Naive thymus-derived CD4-positive, alpha-beta T cell (primary cell): ENCODE results near the gene IMP4. TPM values are rescaled to one million over a fixed set of nuclear protein-coding genes. Genes with fewer than 3 reads are reported as not detected.

Experiments used
- ATAC-seq: fragments of 150-1000 bp; cut with Tn5 transposase; 2 replicates; pipeline ENCODE4 v1.10.0; 2021; ENCODE audit warnings: mild to moderate bottlenecking, moderate library complexity
- CTCF ChIA-PET: fragments of 350-600 bp; sonication (Branson Sonifier 250); formaldehyde crosslinking; loops from one replicate; lab custom pipeline; 2021; ENCODE audit warnings: antibody characterized with exemption; lab: Charles Lee
- POLR2A ChIA-PET: fragments of 350-600 bp; sonication (Branson Sonifier 250); formaldehyde crosslinking; loops from one replicate; lab custom pipeline; 2021; ENCODE audit warnings: antibody characterized with exemption, inconsistent platforms; lab: Charles Lee
- DNase-seq, 9 donors: peaks; one replicate each; pipeline versions ENCODE4 v3.0.0 to v3.0.0-alpha.2; 2020 to 2022; ENCODE audit warnings: mixed read lengths in 1 of 9
- H3K27ac ChIP-seq: one replicate; pipeline ENCODE4 v1.7.0; 2013; ENCODE audit warnings: mild to moderate bottlenecking, low read depth, low read length, moderate library complexity
- H3K27me3 ChIP-seq, 2 donors: one replicate each; pipeline ENCODE4 v1.7.0; 2013; ENCODE audit warnings: low read length in 2 of 2, mild to moderate bottlenecking in 2 of 2, moderate library complexity in 2 of 2; ENCODE audit not compliant: control insufficient read depth in 2 of 2, insufficient read depth in 2 of 2
- H3K36me3 ChIP-seq, 3 experiments: 1 replicate in 2 of 3; 2 replicates in 1 of 3; pipeline ENCODE4 v1.7.0; 2013; ENCODE audit warnings: low read length in 3 of 3, mild to moderate bottlenecking in 3 of 3, moderate library complexity in 1 of 3; ENCODE audit not compliant: insufficient read depth in 3 of 3, control insufficient read depth in 2 of 3
- H3K4me1 ChIP-seq, 2 donors: one replicate each; pipeline ENCODE4 v1.7.0; 2013; ENCODE audit warnings: low read length in 2 of 2, mild to moderate bottlenecking in 2 of 2, moderate library complexity in 1 of 2; ENCODE audit not compliant: control insufficient read depth in 2 of 2, insufficient read depth in 2 of 2
- H3K4me3 ChIP-seq: 2 replicates; pipeline ENCODE4 v1.7.0; 2013; ENCODE audit warnings: mild to moderate bottlenecking, low read length
- H3K9me3 ChIP-seq, 3 experiments: 1 replicate in 2 of 3; 2 replicates in 1 of 3; pipeline ENCODE4 v1.7.0; 2013; ENCODE audit warnings: low read length in 3 of 3; ENCODE audit not compliant: control insufficient read depth in 2 of 3
- H3K27ac Mint-ChIP-seq, 9 donors: one replicate each; pipeline ENCODE4 v1.8.0; 2020 to 2022; ENCODE audit warnings: mixed read lengths in 9 of 9, mild to moderate bottlenecking in 8 of 9, moderate library complexity in 5 of 9, inconsistent platforms in 2 of 9
- H3K27me3 Mint-ChIP-seq, 5 donors: one replicate each; pipeline ENCODE4 v1.8.0; 2021 to 2022; ENCODE audit warnings: mixed read lengths in 5 of 5, mild to moderate bottlenecking in 1 of 5
- H3K36me3 Mint-ChIP-seq, 5 donors: one replicate each; pipeline ENCODE4 v1.8.0; 2020 to 2022; ENCODE audit warnings: mixed read lengths in 5 of 5, mild to moderate bottlenecking in 3 of 5, inconsistent platforms in 1 of 5
- H3K4me1 Mint-ChIP-seq, 7 donors: one replicate each; pipeline ENCODE4 v1.8.0; 2020 to 2022; ENCODE audit warnings: mixed read lengths in 7 of 7, mild to moderate bottlenecking in 3 of 7, inconsistent platforms in 1 of 7
- H3K4me3 Mint-ChIP-seq, 10 donors: one replicate each; pipeline ENCODE4 v1.8.0; 2020 to 2022; ENCODE audit warnings: mild to moderate bottlenecking in 10 of 10, mixed read lengths in 10 of 10, moderate library complexity in 6 of 10, inconsistent platforms in 2 of 10
- H3K9me3 Mint-ChIP-seq, 11 donors: one replicate each; pipeline ENCODE4 v1.8.0; 2020 to 2022; ENCODE audit warnings: mixed read lengths in 11 of 11, mild to moderate bottlenecking in 4 of 11, inconsistent platforms in 1 of 11, moderate library complexity in 1 of 11
- intact Hi-C, 2 donors: fragments of 100-400 bp; cut with micrococcal nuclease; formaldehyde crosslinking; loops; one replicate each; pipeline ENCODE4 v1.15.1; 2023
- polyA plus RNA-seq, 2 donors: library from polyadenylated mRNA; unstranded; fragments of 300-500 nt; fragmentation: Illumina TruSeq; gene quantifications; one replicate each; pipeline ENCODE4 v1.2.3, GENCODE V29; 2021
- total RNA-seq, 6 experiments: library from RNA in 5 of 6; stranded (reverse) in 5 of 6; gene quantifications; 1 replicate in 5 of 6; 2 replicates in 1 of 6; pipeline ENCODE4 v1.2.3 and lab custom pipeline; 2021 to 2026

Gene IMP4
- total and polyA plus RNA-seq, 7 experiments from 2014 or later, result 69.9 to 88.5 (median 79.3) TPM

GRCh38 chr2:130358420-130359350, 16.0 kb downstream of the IMP4 start:
- no peaks in the 10 kb centered on the region for H3K36me3 Mint-ChIP-seq
- Histone ChIP-seq H3K4me3 (no peak overlapping the region), H3K9me3 (no peaks in the 10 kb centered on the region), H3K4me1 (peaks cover 0 to 9% of the 10 kb centered on the region in 2 donors), H3K27me3 (no peaks in the 10 kb centered on the region), H3K27ac (no peak overlapping the region), H3K36me3 (no peaks in the 10 kb centered on the region)
- POLR2A ChIA-PET, result no interaction called here
- CTCF ChIA-PET, result no interaction called here
- intact Hi-C loops, result loop anchor here in 1 of 2 donors (5.0 kb wide), 1 partner anchor 34 kb away; no protein-coding TSS in a partner anchor
- peaks cover 0 to 14% (median 0%) of the 10 kb centered on the region in 5 donors for H3K27me3 Mint-ChIP-seq
- peaks cover 8 to 14% (median 11%) of the 10 kb centered on the region in 7 donors for H3K4me1 Mint-ChIP-seq
- ATAC-seq (no peak), DNase-seq (no peak)
- peaks cover 0 to 2% (median 0%) of the 10 kb centered on the region in 11 donors for H3K9me3 Mint-ChIP-seq
- no peak overlapping the region for H3K27ac Mint-ChIP-seq
- H3K4me3 Mint-ChIP-seq, result peak overlapping the region in 2 of 10 donors; percentile 38 to 44

- ChIA-PET CTCF (no interaction called here), POLR2A (no interaction called here)
- H3K36me3 ChIP-seq, result no peaks in the 10 kb centered on the region
- intact Hi-C loops, result loop anchor here in 1 of 2 donors (5.0 kb wide), 1 partner anchor 33 kb away; no protein-coding TSS in a partner anchor
- peaks cover 0 to 9% of the 10 kb centered on the region in 2 donors for H3K4me1 ChIP-seq
- Mint-ChIP-seq H3K4me1 (peaks cover 8 to 14% (median 10%) of the 10 kb centered on the region in 7 donors), H3K36me3 (no peaks in the 10 kb centered on the region), H3K4me3 (no peak overlapping the region), H3K27me3 (peaks cover 0 to 14% (median 0%) of the 10 kb centered on the region in 5 donors), H3K9me3 (peaks cover 0 to 2% (median 0%) of the 10 kb centered on the region in 11 donors), H3K27ac (no peak overlapping the region)
- H3K9me3 ChIP-seq, result no peaks in the 10 kb centered on the region
- H3K4me3 ChIP-seq, result no peak overlapping the region
- H3K27ac ChIP-seq, result no peak overlapping the region
- ATAC-seq (no peak), DNase-seq (no peak)
- H3K27me3 ChIP-seq, result no peaks in the 10 kb centered on the region
Observed at GRCh38 chr2:130359466-130359865, 16.8 kb downstream of the IMP4 start.

- Mint-ChIP-seq H3K27ac (no peak overlapping the region), H3K9me3 (peaks cover 0 to 2% (median 0%) of the 10 kb centered on the region in 11 donors), H3K4me1 (peaks cover 0 to 4% (median 0%) of the 10 kb centered on the region in 7 donors), H3K27me3 (peaks cover 0 to 14% (median 0%) of the 10 kb centered on the region in 5 donors), H3K36me3 (peaks cover 0 to 4% (median 0%) of the 10 kb centered on the region in 5 donors), H3K4me3 (no peak overlapping the region)
- DNase-seq (no peak), ATAC-seq (no peak)
- Histone ChIP-seq H3K27ac (no peak overlapping the region), H3K4me3 (no peak overlapping the region), H3K36me3 (no peaks in the 10 kb centered on the region), H3K4me1 (no peaks in the 10 kb centered on the region), H3K9me3 (no peaks in the 10 kb centered on the region), H3K27me3 (no peaks in the 10 kb centered on the region)
- POLR2A ChIA-PET, result interaction anchor here (1.6 kb wide), 1 partner anchor 21 kb away, joined by 5 read pairs; the partner anchor contains the start of gene IMP4
- CTCF ChIA-PET, result no interaction called here
- intact Hi-C loops, result no loop called here
Observed at GRCh38 chr2:130363479-130363878, 20.8 kb downstream of the IMP4 start.

- H3K4me3 Mint-ChIP-seq, result no peak overlapping the region
- ChIA-PET CTCF (no interaction called here), POLR2A (no interaction called here)
- Histone ChIP-seq H3K27me3 (no peaks in the 10 kb centered on the region), H3K36me3 (no peaks in the 10 kb centered on the region), H3K4me3 (no peak overlapping the region), H3K27ac (no peak overlapping the region), H3K4me1 (peaks cover 5 to 7% of the 10 kb centered on the region in 2 donors), H3K9me3 (no peaks in the 10 kb centered on the region)
- intact Hi-C loops, result no loop called here
- peaks cover 0 to 2% (median 0%) of the 10 kb centered on the region in 11 donors for H3K9me3 Mint-ChIP-seq
- no peak for ATAC-seq
- H3K4me1 Mint-ChIP-seq, result peaks cover 5 to 9% (median 6%) of the 10 kb centered on the region in 7 donors
- no peak for DNase-seq
- H3K27me3 Mint-ChIP-seq, result peaks cover 0 to 11% (median 0%) of the 10 kb centered on the region in 5 donors
- H3K36me3 Mint-ChIP-seq, result peaks cover 0 to 6% (median 0%) of the 10 kb centered on the region in 5 donors
- no peak overlapping the region for H3K27ac Mint-ChIP-seq
Observed at GRCh38 chr2:130365075-130365474, 22.4 kb downstream of the IMP4 start.

GRCh38 chr2:130365963-130366362, 23.3 kb downstream of the IMP4 start:
- Mint-ChIP-seq H3K27ac (no peak overlapping the region), H3K4me3 (no peak overlapping the region), H3K4me1 (peaks cover 14 to 18% (median 15%) of the 10 kb centered on the region in 7 donors), H3K9me3 (no peaks in the 10 kb centered on the region), H3K27me3 (peaks cover 0 to 9% (median 0%) of the 10 kb centered on the region in 5 donors), H3K36me3 (peaks cover 0 to 12% (median 0%) of the 10 kb centered on the region in 5 donors)
- Histone ChIP-seq H3K27ac (no peak overlapping the region), H3K36me3 (no peaks in the 10 kb centered on the region), H3K4me1 (peaks cover 14 to 16% of the 10 kb centered on the region in 2 donors), H3K4me3 (no peak overlapping the region), H3K27me3 (no peaks in the 10 kb centered on the region), H3K9me3 (no peaks in the 10 kb centered on the region)
- ChIA-PET CTCF (no interaction called here), POLR2A (no interaction called here)
- ATAC-seq (no peak), DNase-seq (no peak)
- intact Hi-C loops, result no loop called here

GRCh38 chr2:130366720-130367119, 24.0 kb downstream of the IMP4 start:
- Histone ChIP-seq H3K4me1 (peaks cover 22% of the 10 kb centered on the region in 2 donors), H3K9me3 (no peaks in the 10 kb centered on the region), H3K27ac (no peak overlapping the region), H3K27me3 (no peaks in the 10 kb centered on the region), H3K36me3 (no peaks in the 10 kb centered on the region), H3K4me3 (no peak overlapping the region)
- no peak for ATAC-seq
- H3K4me1 Mint-ChIP-seq, result peaks cover 20 to 25% (median 22%) of the 10 kb centered on the region in 7 donors
- intact Hi-C loops, result no loop called here
- H3K9me3 Mint-ChIP-seq, result no peaks in the 10 kb centered on the region
- no peak for DNase-seq
- H3K27ac Mint-ChIP-seq, result no peak overlapping the region
- POLR2A ChIA-PET, result interaction anchor here (0.9 kb wide), 1 partner anchor 24 kb away, joined by 3 read pairs; the partner anchor contains the start of gene IMP4
- H3K4me3 Mint-ChIP-seq, result no peak overlapping the region
- H3K27me3 Mint-ChIP-seq, result peaks cover 0 to 8% (median 0%) of the 10 kb centered on the region in 5 donors
- CTCF ChIA-PET, result no interaction called here
- peaks cover 0 to 16% (median 0%) of the 10 kb centered on the region in 5 donors for H3K36me3 Mint-ChIP-seq
